Measurements from ENCODE around the gene CRB2. TPM values are rescaled to one million over a fixed set of nuclear protein-coding genes. Genes with fewer than 3 reads are reported as not detected.

CRB2 gene
- total RNA-seq, 1 experiment from 2014 or later = 0.07 TPM

DNA sequence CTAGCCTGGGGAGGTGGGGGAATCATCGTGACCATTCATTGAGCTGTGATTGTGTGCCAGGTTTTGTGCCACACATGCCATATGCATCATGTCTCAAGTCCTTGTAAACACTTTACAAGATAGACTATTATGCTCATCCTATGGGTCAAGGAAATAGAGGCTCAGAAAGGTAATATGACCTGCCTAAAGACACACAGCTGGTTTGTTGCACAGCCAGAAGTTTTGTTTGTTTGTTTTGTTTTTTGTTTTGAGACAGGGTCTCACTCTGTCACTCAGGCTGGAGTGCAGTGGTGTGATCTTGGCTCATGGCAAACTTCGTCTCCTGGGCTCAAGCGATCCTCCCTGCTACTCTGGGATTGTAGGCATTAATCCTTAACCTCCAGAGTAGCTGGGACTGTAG lies 21.4 kb upstream of the CRB2 start:
- BruUV-seq (replicated peaks) = no TSS peak
- POLR2A ChIA-PET = no interaction called here

More for the DNA sequence above, 21.4 kb upstream of the CRB2 start:
- ChIA-PET CTCF (no interaction called here), RAD21 (ENCODE audit: low non-redundant PET in 1 of 2, low total read pairs in 2 of 2, uncharacterized antibody in 2 of 2, unreplicated experiment in 2 of 2) (no interaction called here)
- TF ChIP-seq, protein P1, sequence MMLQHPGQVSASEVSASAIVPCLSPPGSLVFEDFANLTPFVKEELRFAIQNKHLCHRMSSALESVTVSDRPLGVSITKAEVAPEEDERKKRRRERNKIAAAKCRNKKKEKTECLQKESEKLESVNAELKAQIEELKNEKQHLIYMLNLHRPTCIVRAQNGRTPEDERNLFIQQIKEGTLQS (IDR thresholded peaks at IDR 0.05) = no peak
- TF ChIP-seq EZH2 (IDR thresholded peaks at IDR 0.05) (no peak), POLR2A (IDR thresholded peaks at IDR 0.05; ENCODE audit: borderline replicate concordance, extremely low read depth, insufficient read depth, insufficient read length) (no peak), TCF7L2 (IDR thresholded peaks at IDR 0.05; ENCODE audit: borderline replicate concordance, extremely low read depth, insufficient read depth, insufficient read length) (no peak), SP1 (IDR thresholded peaks at IDR 0.05; ENCODE audit: low read depth) (no peak), SIN3A (IDR thresholded peaks at IDR 0.05; ENCODE audit: low read depth) (no peak), FOSL1 (IDR thresholded peaks at IDR 0.05; ENCODE audit: low read depth) (no peak), ZFX (IDR thresholded peaks at IDR 0.05) (no peak), RAD21 (IDR thresholded peaks at IDR 0.05; ENCODE audit: low read depth) (no peak), ELF1 (IDR thresholded peaks at IDR 0.05; ENCODE audit: borderline replicate concordance, low read depth) (no peak), POLR2AphosphoS5 (IDR thresholded peaks at IDR 0.05; ENCODE audit: low read depth, low read length) (no peak), YY1 (IDR thresholded peaks at IDR 0.05; ENCODE audit: extremely low read depth, insufficient replicate concordance, low read depth, low read length) (no peak), EGR1 (IDR thresholded peaks at IDR 0.05; ENCODE audit: low read depth) (no peak), CEBPB (IDR thresholded peaks at IDR 0.05; ENCODE audit: low read depth) (no peak)
- TF ChIP-seq, protein P2, sequence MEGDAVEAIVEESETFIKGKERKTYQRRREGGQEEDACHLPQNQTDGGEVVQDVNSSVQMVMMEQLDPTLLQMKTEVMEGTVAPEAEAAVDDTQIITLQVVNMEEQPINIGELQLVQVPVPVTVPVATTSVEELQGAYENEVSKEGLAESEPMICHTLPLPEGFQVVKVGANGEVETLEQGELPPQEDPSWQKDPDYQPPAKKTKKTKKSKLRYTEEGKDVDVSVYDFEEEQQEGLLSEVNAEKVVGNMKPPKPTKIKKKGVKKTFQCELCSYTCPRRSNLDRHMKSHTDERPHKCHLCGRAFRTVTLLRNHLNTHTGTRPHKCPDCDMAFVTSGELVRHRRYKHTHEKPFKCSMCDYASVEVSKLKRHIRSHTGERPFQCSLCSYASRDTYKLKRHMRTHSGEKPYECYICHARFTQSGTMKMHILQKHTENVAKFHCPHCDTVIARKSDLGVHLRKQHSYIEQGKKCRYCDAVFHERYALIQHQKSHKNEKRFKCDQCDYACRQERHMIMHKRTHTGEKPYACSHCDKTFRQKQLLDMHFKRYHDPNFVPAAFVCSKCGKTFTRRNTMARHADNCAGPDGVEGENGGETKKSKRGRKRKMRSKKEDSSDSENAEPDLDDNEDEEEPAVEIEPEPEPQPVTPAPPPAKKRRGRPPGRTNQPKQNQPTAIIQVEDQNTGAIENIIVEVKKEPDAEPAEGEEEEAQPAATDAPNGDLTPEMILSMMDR (IDR thresholded peaks at IDR 0.05 in 2 of 3, conservative IDR thresholded peaks at IDR 0.05 in 1 of 3; ENCODE audit: borderline replicate concordance in 1 of 3, insufficient read depth in 1 of 3, low read depth in 2 of 3, low read length in 2 of 3) = no peak
- TF ChIP-seq, protein P3, sequence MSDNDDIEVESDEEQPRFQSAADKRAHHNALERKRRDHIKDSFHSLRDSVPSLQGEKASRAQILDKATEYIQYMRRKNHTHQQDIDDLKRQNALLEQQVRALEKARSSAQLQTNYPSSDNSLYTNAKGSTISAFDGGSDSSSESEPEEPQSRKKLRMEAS (IDR thresholded peaks at IDR 0.05) = no peak
- TF ChIP-seq, protein P4, sequence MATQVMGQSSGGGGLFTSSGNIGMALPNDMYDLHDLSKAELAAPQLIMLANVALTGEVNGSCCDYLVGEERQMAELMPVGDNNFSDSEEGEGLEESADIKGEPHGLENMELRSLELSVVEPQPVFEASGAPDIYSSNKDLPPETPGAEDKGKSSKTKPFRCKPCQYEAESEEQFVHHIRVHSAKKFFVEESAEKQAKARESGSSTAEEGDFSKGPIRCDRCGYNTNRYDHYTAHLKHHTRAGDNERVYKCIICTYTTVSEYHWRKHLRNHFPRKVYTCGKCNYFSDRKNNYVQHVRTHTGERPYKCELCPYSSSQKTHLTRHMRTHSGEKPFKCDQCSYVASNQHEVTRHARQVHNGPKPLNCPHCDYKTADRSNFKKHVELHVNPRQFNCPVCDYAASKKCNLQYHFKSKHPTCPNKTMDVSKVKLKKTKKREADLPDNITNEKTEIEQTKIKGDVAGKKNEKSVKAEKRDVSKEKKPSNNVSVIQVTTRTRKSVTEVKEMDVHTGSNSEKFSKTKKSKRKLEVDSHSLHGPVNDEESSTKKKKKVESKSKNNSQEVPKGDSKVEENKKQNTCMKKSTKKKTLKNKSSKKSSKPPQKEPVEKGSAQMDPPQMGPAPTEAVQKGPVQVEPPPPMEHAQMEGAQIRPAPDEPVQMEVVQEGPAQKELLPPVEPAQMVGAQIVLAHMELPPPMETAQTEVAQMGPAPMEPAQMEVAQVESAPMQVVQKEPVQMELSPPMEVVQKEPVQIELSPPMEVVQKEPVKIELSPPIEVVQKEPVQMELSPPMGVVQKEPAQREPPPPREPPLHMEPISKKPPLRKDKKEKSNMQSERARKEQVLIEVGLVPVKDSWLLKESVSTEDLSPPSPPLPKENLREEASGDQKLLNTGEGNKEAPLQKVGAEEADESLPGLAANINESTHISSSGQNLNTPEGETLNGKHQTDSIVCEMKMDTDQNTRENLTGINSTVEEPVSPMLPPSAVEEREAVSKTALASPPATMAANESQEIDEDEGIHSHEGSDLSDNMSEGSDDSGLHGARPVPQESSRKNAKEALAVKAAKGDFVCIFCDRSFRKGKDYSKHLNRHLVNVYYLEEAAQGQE (IDR thresholded peaks at IDR 0.05; ENCODE audit: low read depth) = no peak
- intact Hi-C loops (cut with micrococcal nuclease) = no loop called here
- no peak for DNase-seq (ENCODE audit: low read depth, low spot score)
- no peak overlapping the region for H3K4me2 ChIP-seq (ENCODE audit: low read length)
- H3K27me3 ChIP-seq (ENCODE audit: insufficient read depth, low read length) = no peaks in the 10 kb centered on the region
- no peak overlapping the region for H3K27ac ChIP-seq (ENCODE audit: low read depth, low read length)
- H3K36me3 ChIP-seq (ENCODE audit: control insufficient read depth in 1 of 2, insufficient read depth in 2 of 2, low read length in 2 of 2) = no peaks in the 10 kb centered on the region
- H3K9me2 ChIP-seq (ENCODE audit: insufficient read depth) = no peaks in the 10 kb centered on the region
- no peak overlapping the region for H3K4me3 ChIP-seq (replicated peaks in 1 of 2; ENCODE audit: low read depth in 1 of 2, low read length in 2 of 2)
- no peaks in the 10 kb centered on the region for H3K79me2 ChIP-seq (ENCODE audit: insufficient read depth, low read length)
- H3K9me3 ChIP-seq (ENCODE audit: control insufficient read depth in 1 of 2, insufficient read depth in 1 of 2, low read depth in 1 of 2, low read length in 2 of 2) = no peaks in the 10 kb centered on the region
- no peaks in the 10 kb centered on the region for H3K4me1 ChIP-seq (ENCODE audit: control insufficient read depth in 1 of 2, insufficient read depth in 2 of 2, low read length in 2 of 2)
- ATAC-seq = no peak
- H4K20me1 ChIP-seq (ENCODE audit: insufficient read depth) = no peaks in the 10 kb centered on the region
- H3K9ac ChIP-seq (ENCODE audit: low read length) = no peak overlapping the region
- H2AFZ ChIP-seq (ENCODE audit: low read depth, low read length, poor library complexity, severe bottlenecking) = no peak overlapping the region
